ENCODE results near the gene CAVIN2.

- TF ChIP-seq, protein P1, sequence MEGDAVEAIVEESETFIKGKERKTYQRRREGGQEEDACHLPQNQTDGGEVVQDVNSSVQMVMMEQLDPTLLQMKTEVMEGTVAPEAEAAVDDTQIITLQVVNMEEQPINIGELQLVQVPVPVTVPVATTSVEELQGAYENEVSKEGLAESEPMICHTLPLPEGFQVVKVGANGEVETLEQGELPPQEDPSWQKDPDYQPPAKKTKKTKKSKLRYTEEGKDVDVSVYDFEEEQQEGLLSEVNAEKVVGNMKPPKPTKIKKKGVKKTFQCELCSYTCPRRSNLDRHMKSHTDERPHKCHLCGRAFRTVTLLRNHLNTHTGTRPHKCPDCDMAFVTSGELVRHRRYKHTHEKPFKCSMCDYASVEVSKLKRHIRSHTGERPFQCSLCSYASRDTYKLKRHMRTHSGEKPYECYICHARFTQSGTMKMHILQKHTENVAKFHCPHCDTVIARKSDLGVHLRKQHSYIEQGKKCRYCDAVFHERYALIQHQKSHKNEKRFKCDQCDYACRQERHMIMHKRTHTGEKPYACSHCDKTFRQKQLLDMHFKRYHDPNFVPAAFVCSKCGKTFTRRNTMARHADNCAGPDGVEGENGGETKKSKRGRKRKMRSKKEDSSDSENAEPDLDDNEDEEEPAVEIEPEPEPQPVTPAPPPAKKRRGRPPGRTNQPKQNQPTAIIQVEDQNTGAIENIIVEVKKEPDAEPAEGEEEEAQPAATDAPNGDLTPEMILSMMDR (conservative IDR thresholded peaks at IDR 0.05 in 1 of 2, IDR thresholded peaks at IDR 0.05 in 1 of 2; ENCODE audit: extremely low read depth in 1 of 2, insufficient read depth in 1 of 2, low read depth in 1 of 2, low read length in 2 of 2): no peak
- no peak for TF ChIP-seq EZH2 (IDR thresholded peaks at IDR 0.05; ENCODE audit: borderline replicate concordance, low read length)
Observed at GRCh38 chr2:191853843-191854242, 7.0 kb upstream of the CAVIN2 start.

Data from mammary epithelial cell (primary cell).